Endothelial cell of umbilical vein (primary cell): ENCODE results near the gene SMCO4. TPM values are rescaled to one million over a fixed set of nuclear protein-coding genes. Genes with fewer than 3 reads are reported as not detected.

Experiments
- BruUV-seq: library from RNA; stranded (reverse); fragments of 400-500 nt; replicated peaks from 2 replicates; lab custom pipeline; 2021; lab: Mats Ljungman, UMichigan
- CTCF ChIA-PET: fragments of 300-600, 350-600 bp; sonication (Branson Sonifier 250); formaldehyde crosslinking; loops from one replicate; lab custom pipeline; 2021; ENCODE audit warnings: antibody characterized with exemption, inconsistent platforms; lab: Charles Lee
- POLR2A ChIA-PET: fragments of 300-600, 350-600 bp; sonication (Branson Sonifier 250); formaldehyde crosslinking; loops from one replicate; lab custom pipeline; 2021; ENCODE audit warnings: antibody characterized with exemption, inconsistent platforms; lab: Charles Lee
- DNase-seq: peaks from one replicate; pipeline ENCODE4 v3.0.0-alpha.2; 2011; ENCODE audit warnings: low read depth, low spot score
- FAIRE-seq: peaks from 2 replicates; lab custom pipeline; 2011; peaks lifted over from hg19 to GRCh38; lab: Jason Lieb, UNC
- H2AFZ ChIP-seq: 2 replicates; pipeline ENCODE4 v1.6.0; 2012; ENCODE audit warnings: low read depth, low read length, control low read depth, inconsistent platforms
- H3K27ac ChIP-seq: 2 replicates; pipeline ENCODE4 v1.5.1; 2011; ENCODE audit warnings: low read depth, mild to moderate bottlenecking, control low read depth, low read length, moderate library complexity; ENCODE audit not compliant: insufficient read depth
- H3K27me3 ChIP-seq, 2 experiments: 2 replicates each; pipeline versions ENCODE4 v1.6.0 to v1.6.1; 2011; ENCODE audit warnings: low read length in 2 of 2, mixed read lengths in 1 of 2; ENCODE audit not compliant: control insufficient read depth in 2 of 2, insufficient read depth in 2 of 2
- H3K36me3 ChIP-seq, 2 experiments: 2 replicates in 1 of 2; 3 replicates in 1 of 2; pipeline ENCODE4 v1.5.1; 2011; ENCODE audit warnings: low read length in 2 of 2, mild to moderate bottlenecking in 1 of 2, moderate library complexity in 1 of 2; ENCODE audit not compliant: control insufficient read depth in 2 of 2, insufficient read depth in 2 of 2; ENCODE audit errors: extremely low read depth in 1 of 2
- H3K4me1 ChIP-seq: 3 replicates; pipeline ENCODE4 v1.5.1; 2011; ENCODE audit warnings: mild to moderate bottlenecking, low read length; ENCODE audit not compliant: control insufficient read depth, insufficient read depth; ENCODE audit errors: extremely low read depth
- H3K4me2 ChIP-seq: 2 replicates; pipeline ENCODE4 v1.6.1; 2011; ENCODE audit warnings: low read length, control low read depth, mixed read lengths; ENCODE audit not compliant: insufficient read depth
- H3K4me3 ChIP-seq, 3 experiments: fragments of 200-600 bp in 1 of 3; sonication (generic), shearing (Covaris generic) in 1 of 3; replicated peaks in 1 of 3; 2 replicates each; pipeline ENCODE4 v1.5.1; 2011 to 2016; ENCODE audit warnings: control low read depth in 3 of 3, low read length in 3 of 3, mild to moderate bottlenecking in 2 of 3, inconsistent platforms in 1 of 3, low read depth in 1 of 3, moderate library complexity in 1 of 3; ENCODE audit not compliant: insufficient read depth in 1 of 3
- H3K79me2 ChIP-seq: 2 replicates; pipeline ENCODE4 v1.6.0; 2012; ENCODE audit warnings: low read length, inconsistent platforms; ENCODE audit not compliant: control insufficient read depth, insufficient read depth
- H3K9ac ChIP-seq: replicated peaks from 2 replicates; pipeline ENCODE3; 2011; ENCODE audit warnings: low read length, control low read depth; ENCODE audit not compliant: insufficient read depth; ENCODE audit errors: extremely low read depth
- H3K9me1 ChIP-seq: replicated peaks from 3 replicates; pipeline ENCODE4 v1.6.0; 2011; ENCODE audit warnings: mild to moderate bottlenecking, low read length; ENCODE audit not compliant: control insufficient read depth, insufficient read depth; ENCODE audit errors: extremely low read depth
- H3K9me3 ChIP-seq: replicated peaks from 2 replicates; pipeline ENCODE4 v1.5.1; 2012; ENCODE audit warnings: low read length, inconsistent platforms; ENCODE audit not compliant: control insufficient read depth, insufficient read depth
- H4K20me1 ChIP-seq: replicated peaks from 2 replicates; pipeline ENCODE3; 2011; ENCODE audit warnings: mild to moderate bottlenecking, low read length; ENCODE audit not compliant: control insufficient read depth, insufficient read depth; ENCODE audit errors: extremely low read depth
- CTCF ChIP-seq, 2 donors: IDR thresholded peaks; 1 replicate in 1 of 2; 2 replicates in 1 of 2; pipeline ENCODE4 v1.5.1; 2011; ENCODE audit warnings: low read length in 2 of 2, mild to moderate bottlenecking in 2 of 2, moderate library complexity in 2 of 2, control low read depth in 1 of 2, inconsistent platforms in 1 of 2, low read depth in 1 of 2; ENCODE audit not compliant: insufficient read depth in 1 of 2; ENCODE audit errors: extremely low read depth in 1 of 2
- EZH2 ChIP-seq: IDR thresholded peaks from 2 replicates; pipeline ENCODE4 v1.6.1; 2012; ENCODE audit warnings: borderline replicate concordance, low read depth, mild to moderate bottlenecking, moderate library complexity, low read length, inconsistent platforms; ENCODE audit not compliant: severe bottlenecking
- FOS ChIP-seq: IDR thresholded peaks from 2 replicates; pipeline ENCODE4 v1.6.1; 2011; ENCODE audit warnings: mild to moderate bottlenecking, low read length, moderate library complexity, borderline replicate concordance; ENCODE audit not compliant: insufficient read depth
- GATA2 ChIP-seq: IDR thresholded peaks from 2 replicates; pipeline ENCODE4 v1.7.0; 2011; ENCODE audit warnings: low read depth, mild to moderate bottlenecking, moderate library complexity, mixed read lengths, low read length; ENCODE audit not compliant: insufficient read length, insufficient read depth
- JUN ChIP-seq: IDR thresholded peaks from 2 replicates; pipeline ENCODE4 v1.6.1; 2011; ENCODE audit warnings: borderline replicate concordance, low read depth; ENCODE audit not compliant: insufficient read length, insufficient read depth
- MAX ChIP-seq: IDR thresholded peaks from 2 replicates; pipeline ENCODE4 v1.6.1; 2011; ENCODE audit not compliant: insufficient read depth, insufficient read length
- MYC ChIP-seq: IDR thresholded peaks from one replicate; pipeline ENCODE4 v1.6.1; 2011; ENCODE audit warnings: mild to moderate bottlenecking, low read depth, low read length
- POLR2A ChIP-seq: IDR thresholded peaks from 2 replicates; pipeline ENCODE4 v1.6.1; 2012; ENCODE audit warnings: low read depth, mild to moderate bottlenecking, control low read depth, low read length
- POLR2AphosphoS5 ChIP-seq: IDR thresholded peaks from 2 replicates; pipeline ENCODE4 v1.6.1; 2012; ENCODE audit warnings: low read depth, mild to moderate bottlenecking, control low read depth, low read length, moderate library complexity; ENCODE audit not compliant: insufficient read depth
- dilution Hi-C: fragments of 300-500 bp; cut with MboI; formaldehyde crosslinking; loops from one replicate; pipeline ENCODE4 v1.15.0; 2019; ENCODE audit warnings: low sequenced_read_pairs; ENCODE audit not compliant: extremely low pct_ligation_motif_present
- intact Hi-C: fragments of 100-400 bp; cut with micrococcal nuclease; formaldehyde crosslinking; loops from one replicate; pipeline ENCODE4 v1.10.0; 2022
- polyA plus RNA-seq, 4 experiments: library from polyadenylated mRNA; depleted of rRNA in 3 of 4; stranded (reverse) in 3 of 4; unstranded in 1 of 4; fragments of >200 nt; gene quantifications; 2 replicates each; pipeline versions ENCODE4 v1.2.1 to v1.2.3, GENCODE V29; 2011 to 2012; ENCODE audit warnings: missing spikeins in 1 of 4
- total RNA-seq: library from RNA; stranded (reverse); gene quantifications from 2 replicates; pipeline ENCODE4 v1.2.3, GENCODE V29; 2021

SMCO4 gene
- total and polyA plus RNA-seq, 2 donors (not counting 3 experiments of a cell fraction or from before 2014, with no cell fraction given): 14.0 to 21.3 TPM

- no TSS peak for BruUV-seq
- POLR2A ChIA-PET: no interaction called here
- Histone ChIP-seq H3K9me3 (no peaks in the 10 kb centered on the region), H3K4me2 (no peak overlapping the region), H3K36me3 (no peaks in the 10 kb centered on the region), H4K20me1 (no peaks in the 10 kb centered on the region), H2AFZ (no peak overlapping the region), H3K27ac (no peak overlapping the region), H3K27me3 (no peaks in the 10 kb centered on the region), H3K9ac (no peak overlapping the region), H3K4me3 (no peak overlapping the region), H3K9me1 (no peaks in the 10 kb centered on the region), H3K79me2 (no peaks in the 10 kb centered on the region), H3K4me1 (no peaks in the 10 kb centered on the region)
- TF ChIP-seq FOS (no peak), MYC (no peak), CTCF (IDR thresholded peaks at IDR 0.05; ENCODE audit: extremely low read depth in 1 of 2, insufficient read depth in 1 of 2, low read depth in 1 of 2, low read length in 2 of 2) (no peak), JUN (no peak), EZH2 (no peak), POLR2AphosphoS5 (no peak), MAX (no peak), POLR2A (no peak), GATA2 (no peak)
- dilution Hi-C loops (no loop called here), intact Hi-C loops (no loop called here)
- FAIRE-seq: no peak
- CTCF ChIA-PET: no interaction called here
- DNase-seq: no peak
Observed at GRCh38 chr11:93484716-93485115, 58.5 kb downstream of the SMCO4 start.
